HG03108 (cell line): ENCODE data around the gene RAB36.

Source experiments
- ATAC-seq: cut with Tn5 transposase; IDR thresholded peaks from one replicate; pipeline ENCODE4 v1.9.1; 2021; ENCODE audit warnings: moderate library complexity; ENCODE audit not compliant: unreplicated experiment

Gene RAB36

DNA sequence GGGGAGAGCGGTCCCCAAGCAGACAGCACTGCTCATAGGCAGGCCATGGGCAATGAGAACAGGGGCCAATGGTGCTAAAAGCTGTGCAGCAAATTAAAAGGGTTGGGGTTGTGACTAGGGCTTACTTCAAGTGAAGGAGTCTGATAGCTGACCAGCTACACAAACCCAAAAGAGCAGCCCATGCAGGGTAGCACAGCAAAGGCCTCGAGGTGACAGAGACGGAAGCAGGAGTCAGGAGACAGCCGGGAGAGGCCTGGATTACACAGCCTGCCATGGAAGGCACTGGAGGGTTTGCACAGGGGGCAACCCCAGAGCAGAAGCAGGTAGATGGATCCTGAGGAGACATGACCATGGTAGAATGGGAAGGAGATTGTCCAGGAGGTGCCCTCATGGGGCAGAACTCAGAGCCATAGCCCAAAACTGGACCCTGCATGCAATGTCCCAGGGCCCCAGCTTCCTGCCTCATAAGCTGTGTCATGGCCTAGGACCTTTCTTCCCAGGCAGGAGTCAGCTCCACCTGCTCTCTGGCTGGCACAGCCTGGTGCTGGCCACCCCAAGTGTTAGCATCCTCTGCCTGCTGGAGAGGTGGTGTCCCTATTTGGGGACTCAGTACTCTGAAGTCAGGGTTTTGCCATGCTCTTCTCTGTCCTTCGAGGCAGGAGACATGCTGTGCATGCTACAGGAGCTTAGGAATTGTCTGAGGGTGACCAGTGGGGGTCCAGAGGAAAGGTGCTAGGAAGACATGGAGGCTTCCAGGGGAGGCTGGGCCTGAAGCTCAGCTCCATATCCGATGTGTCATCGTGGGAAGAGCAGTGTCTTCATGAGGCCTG lies 36.8 kb upstream of the RAB36 start:
- no peak for ATAC-seq

DNA sequence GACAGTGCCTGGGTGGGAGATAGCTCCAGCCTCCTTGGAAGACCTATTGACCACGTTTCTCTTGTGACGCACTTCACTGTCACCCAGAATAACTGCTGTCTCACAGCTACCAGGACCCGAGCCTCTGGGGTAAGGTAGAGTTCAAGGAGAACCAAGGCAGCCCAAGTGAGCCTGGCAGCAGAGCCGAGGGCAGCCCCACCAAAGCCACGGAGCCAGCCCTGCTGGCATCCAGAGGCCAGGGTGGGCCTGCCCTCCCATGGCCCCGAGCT lies 36.3 kb upstream of the RAB36 start:
- ATAC-seq = no peak

DNA sequence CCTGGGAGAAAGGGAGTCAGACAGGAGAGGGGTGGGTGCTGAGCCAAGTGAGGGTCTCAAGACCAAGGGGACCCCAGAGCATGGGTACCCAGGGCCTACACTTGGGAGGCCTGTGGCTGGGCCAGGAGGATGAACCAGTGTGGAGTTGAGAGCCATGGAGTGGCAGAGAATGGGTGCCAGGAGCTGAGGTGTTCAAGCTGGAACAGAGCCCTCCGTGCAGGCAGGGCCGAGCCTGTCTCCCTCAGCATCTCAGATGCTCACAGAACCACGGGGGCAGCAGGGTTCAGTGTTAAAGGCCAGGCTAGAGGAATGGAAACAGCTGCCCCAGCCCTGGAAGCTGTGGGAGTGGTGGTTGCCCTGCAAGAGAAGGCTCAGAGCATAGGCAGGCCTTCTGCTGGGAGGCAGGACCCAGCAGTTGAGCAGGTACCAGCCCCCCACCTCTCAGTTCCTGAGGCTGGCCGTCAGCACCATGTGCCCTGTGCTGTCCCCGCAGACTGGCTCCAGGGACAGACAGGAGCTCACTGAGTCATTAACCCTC lies 35.8 kb upstream of the RAB36 start:
- no peak for ATAC-seq

DNA sequence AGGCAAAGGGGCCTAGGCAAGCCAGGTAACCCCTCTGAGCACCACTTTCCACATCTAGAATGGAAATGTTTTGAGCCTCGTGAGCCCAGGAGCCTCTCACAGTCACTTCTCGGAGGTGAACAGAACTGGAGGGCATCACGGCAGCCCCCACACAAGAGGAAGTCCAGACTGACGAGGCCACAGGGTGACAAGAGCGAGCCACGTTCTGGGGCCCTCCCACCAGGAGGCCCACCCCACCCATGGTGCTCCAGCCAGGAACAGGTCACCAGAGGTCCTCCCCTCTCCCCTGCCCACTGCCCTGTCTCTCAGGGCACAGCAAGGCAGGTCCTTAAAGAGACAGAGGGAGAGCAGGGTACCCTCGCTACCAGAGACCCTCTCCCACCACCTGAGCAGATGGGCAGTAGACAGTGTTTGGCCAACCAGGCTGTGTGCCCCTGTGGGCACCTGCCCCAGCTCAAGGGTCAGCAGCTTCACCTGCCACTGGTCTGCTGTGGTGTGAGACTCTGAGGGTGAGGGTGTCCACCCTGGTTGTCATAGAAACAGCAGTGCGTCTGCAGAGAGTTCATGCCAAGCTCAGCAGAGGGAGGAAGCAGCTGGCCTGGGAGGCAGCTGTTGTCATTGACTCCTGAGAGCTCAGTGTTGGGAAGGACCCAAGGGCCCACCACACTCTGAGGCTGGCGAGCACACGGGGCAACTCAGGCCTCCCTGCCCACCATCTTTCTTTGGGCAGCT lies 34.9 kb upstream of the RAB36 start:
- ATAC-seq = no peak

DNA sequence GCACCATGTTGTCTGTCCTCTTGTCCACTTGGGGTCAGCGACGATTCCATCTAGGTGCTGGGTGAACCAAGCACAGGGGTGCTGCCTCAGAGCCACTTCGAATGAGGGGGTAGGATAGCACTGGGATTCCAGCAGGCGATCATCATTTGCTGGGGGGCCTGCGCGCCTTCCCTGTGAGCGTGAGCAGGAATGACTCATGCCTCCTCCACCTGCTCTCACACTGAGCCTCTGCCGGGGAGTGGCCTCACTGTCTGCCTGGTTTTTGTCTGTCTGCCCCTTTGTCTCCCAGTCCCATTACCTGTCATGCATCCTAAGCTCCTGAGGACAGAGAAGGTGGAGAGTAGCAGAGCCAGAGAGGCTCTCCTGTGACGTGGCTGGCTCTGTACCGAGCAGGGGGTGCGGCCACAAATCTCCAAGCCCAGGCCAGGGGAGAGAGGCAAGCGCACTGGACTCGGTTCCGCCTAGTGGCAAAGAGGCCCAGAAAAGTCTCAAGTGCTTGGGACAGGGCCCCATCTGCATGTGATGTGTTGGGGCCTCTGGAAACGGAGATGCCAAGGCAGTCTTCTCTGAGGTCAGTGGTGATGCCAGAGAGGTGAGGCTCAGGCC lies 34.3 kb upstream of the RAB36 start:
- no peak for ATAC-seq

DNA sequence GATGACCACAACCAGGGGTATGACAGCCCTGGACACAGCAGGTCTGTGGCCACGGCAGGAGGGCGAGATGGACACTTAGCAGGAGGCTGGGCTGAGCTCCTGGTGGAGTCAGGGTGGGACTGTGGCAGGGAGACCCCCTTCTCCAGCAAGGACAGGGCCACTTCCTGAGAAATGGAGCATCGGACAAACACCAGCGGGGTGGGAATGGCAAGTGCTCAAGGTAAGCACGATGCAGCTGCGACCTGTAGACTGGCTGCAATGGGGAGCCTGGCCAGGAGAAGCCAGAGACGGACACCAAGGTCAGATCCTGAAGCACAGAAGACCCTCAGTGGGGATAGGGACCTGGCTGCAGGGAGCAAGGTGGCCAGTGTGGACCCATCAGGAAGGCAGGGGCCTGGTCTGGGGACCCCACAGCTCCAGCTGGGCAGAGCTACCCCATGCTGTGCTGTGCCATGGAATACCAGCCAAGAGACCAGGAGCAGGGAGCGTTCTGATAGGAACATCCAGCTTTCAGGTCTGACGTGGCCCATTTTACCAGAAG lies 32.7 kb upstream of the RAB36 start:
- no peak for ATAC-seq

DNA sequence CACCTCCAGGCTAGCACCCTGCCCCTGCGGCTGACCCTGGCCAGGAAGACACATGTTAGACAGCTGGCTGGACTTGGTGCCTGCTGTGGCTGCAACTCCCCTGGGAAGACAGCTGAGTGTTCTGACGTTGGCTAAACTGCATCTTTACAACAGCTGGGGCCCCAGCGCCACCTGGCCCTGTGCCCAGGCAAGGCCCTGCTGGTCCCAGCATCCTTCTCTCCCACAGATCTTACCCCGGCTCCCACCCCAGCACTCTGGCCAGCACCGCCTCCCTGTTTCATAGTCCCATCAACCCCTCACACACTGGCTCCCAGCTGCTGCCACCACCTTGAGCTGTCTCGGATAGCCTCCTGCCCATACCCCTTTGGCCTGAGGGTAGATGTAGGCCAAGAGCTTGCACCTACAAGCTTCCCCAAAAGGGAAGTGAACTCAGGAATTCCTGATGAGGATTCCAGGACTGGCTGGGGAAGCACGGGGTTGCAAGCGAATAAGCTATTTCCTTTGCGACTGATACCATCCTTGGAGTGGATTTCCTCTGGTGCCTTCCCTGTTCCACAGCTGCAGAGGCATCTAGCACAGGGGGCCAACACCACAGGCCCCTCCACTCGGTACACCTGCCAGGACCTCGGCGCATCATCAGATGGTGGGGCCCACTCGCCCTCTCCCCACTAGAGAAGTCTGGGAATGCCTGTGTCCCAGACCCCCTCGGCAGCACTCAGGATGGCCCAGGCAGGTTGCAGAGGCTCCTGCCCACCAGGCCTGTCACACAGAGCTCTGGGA lies 32.0 kb upstream of the RAB36 start:
- ATAC-seq = no peak

DNA sequence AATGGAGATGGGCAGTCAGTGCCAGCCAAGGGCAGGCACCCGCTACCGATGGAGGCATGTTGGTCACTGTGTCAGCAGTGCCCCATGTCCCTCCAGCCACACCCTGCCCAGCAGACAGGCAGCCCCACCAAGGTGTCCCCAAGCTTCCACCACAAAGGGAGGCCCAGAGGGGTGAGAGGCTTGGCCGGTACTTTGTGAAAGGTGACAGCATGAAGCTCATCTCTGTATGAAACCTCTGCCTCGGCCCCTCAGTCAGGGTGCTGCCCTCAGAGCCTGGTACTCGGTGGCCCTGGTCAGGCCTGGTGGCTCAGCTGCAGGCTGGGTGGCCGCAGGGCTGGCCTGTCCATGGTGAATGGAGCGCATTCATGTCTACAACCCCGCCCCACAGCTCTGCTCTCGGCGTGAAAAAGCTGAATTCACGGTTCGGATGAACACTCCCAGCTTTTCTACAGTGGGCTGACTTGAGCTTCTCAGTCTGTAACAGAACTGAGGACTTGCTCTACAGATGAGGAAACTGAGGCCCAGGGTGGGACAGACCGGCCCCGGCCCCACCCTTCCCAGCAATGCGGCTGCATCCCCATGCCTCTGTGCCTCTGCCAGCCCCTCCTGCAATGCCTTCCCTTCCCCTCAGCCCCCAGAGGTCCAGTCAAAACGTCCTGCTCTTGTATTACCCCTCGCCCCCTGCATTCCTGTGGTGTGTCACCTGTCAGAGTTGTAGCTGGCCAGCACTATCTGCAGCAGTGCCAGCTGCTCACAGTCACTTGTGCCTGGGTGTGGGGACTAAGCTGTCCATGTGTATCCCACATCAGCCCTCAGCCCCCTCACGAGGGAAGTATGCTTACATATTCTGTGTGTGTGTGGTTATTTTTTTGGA lies 31.2 kb upstream of the RAB36 start:
- no peak for ATAC-seq

DNA sequence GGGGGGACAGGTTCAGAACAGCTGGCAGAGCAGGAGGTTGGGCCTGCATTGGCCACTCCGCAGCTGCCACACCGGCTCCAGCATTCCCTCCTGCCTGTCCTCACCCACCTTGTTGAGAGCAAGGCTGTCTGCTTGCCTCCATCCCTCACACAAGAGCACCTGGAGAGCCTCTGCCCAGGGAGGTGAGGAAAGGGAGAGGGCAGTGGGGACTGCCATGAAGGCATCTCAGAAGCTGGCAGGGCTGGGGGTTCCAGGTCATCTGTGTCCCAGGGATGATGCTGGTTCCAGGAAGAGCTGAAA lies 30.6 kb upstream of the RAB36 start:
- no peak for ATAC-seq

DNA sequence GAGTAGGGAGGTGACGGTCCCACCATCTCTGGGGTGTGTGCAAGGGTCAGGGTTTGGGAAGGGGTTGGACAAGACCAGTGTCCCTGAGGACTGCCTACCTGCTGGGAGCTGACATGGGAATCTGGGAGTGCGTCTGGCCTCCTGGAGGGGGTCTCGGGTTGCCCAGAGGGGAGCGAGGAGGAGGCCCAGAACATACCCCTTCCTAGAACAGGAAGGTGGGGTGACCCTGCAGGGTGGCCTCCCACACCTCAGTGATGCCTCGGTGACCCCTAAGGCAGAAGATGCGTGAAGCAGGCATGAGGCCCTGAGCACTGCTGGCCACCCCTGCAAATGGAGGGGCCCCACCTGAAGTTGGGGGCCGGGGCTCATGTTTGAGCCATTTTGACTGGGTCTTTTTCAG lies 29.9 kb upstream of the RAB36 start:
- no peak for ATAC-seq

DNA sequence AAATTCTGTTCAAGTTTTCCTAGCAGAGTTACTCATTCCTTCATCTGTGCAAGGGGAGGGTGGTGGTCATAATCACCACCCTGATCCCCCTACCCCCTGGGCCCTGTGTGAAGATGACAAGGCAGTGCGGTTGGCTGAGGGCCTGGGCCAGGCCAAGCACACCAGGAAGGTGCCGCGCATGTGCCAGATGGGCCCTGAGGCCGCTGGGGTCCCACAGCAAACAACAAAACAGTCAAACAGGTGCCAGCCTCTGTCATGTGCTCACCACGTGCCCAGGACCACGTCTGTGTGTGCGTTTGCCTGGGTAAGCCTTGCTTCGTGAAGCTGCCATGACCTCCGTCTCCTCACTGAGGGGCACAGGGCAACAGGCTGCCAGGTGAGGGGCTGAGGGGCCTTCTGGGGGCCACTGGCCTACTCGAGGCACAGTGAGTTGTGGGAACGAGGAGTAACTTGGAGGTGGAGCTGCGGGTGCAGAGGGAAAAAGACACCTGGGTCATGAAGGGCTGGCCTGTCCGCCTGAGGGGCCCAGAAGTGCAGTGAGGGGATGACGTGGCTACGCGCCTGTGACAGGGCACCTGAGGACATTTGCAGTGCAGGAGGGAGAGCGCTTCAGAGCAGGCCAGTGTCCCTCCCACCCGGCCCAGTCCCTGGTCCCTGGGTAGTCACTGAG lies 29.3 kb upstream of the RAB36 start:
- no peak for ATAC-seq

DNA sequence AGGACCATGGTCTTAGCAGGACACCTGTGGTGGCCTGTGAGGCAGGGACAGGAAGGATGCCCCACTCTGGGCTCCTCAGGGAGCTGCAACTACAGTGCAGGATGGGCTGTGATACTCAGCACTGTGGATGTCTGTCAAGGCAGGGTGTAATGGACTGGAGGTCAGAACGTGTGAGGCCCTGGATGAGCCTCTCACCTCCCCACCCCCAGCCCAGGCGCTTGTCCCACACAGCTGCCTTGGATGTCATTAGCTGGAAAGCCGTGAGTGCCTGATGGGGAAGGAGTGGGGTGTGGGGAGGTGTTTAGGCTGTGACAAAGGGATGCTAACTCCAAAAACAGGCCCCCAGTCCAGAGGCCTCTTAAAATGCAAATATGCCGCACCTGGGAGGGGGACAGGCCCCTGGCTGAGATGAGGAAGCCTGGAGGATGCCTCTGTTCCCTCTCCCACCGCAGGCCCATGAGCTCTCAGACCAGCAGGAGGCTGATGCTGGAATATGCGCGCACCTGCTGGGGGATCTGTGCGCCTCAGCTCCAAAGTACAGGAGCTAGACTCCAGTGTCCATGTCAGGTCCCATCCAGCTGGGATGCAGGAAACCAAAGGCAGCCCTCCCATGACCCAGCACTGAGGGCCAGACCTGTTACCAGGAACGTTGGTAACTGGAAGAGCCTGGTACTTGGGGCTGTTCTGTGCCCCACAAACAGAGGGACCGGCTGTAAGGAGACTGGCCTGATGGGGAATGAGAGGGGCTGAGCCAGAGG lies 28.6 kb upstream of the RAB36 start:
- no peak for ATAC-seq

DNA sequence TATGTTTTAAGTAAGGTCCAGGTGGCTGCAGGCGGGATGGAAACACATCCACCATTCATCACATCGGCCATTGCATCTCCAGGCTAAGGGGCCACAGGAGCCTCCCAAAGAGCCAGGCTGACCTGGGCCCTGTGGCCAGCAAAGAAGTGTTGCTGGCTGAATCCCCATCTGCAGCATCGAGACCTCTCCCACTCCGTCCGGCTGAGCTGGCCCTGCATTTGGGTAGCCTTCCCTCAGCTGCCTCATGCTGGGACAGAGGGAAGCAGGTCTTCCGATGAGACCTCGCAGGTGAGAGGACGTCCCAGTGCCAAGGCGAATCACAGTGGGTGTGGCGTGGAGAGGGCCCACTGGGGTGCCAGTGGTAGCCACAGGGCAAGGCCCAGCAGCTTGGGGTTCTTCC lies 28.0 kb upstream of the RAB36 start:
- ATAC-seq = no peak

DNA sequence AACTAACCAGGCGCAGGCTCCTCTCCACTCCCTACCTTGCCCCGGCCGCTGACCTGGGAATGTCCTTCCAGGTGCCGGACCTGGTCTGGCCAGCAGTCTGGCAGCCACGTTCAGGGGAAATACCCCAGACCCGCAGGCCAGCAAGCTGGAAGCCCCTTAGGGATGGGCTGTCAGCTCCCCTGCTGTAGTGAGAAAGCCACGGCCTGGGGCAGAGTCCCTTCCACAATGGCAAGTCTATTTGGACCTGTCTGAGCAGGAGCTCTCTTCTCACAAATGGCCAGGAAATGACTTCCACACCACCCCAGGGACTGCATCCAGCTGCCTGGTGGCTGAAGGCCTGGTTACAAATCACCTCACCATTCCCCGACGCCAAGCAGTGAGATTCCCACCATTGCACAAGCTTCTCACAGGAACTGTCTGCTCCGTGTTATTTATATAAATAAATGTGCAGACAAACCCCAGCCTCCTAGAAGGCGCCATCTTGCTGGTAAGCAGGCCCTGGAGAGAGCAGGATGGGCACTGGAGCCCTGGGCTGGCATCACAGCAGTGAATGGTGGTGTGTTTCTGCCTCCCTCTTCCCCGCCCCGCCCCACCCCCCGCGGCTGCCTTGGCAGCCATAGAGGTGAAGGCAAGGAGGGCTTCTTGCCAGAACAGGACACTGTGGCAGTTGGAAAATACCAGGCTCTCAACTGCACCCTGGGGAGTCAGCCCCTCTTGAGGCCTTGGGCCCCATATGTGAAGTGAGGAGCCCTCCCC lies 27.2 kb upstream of the RAB36 start:
- ATAC-seq = no peak

DNA sequence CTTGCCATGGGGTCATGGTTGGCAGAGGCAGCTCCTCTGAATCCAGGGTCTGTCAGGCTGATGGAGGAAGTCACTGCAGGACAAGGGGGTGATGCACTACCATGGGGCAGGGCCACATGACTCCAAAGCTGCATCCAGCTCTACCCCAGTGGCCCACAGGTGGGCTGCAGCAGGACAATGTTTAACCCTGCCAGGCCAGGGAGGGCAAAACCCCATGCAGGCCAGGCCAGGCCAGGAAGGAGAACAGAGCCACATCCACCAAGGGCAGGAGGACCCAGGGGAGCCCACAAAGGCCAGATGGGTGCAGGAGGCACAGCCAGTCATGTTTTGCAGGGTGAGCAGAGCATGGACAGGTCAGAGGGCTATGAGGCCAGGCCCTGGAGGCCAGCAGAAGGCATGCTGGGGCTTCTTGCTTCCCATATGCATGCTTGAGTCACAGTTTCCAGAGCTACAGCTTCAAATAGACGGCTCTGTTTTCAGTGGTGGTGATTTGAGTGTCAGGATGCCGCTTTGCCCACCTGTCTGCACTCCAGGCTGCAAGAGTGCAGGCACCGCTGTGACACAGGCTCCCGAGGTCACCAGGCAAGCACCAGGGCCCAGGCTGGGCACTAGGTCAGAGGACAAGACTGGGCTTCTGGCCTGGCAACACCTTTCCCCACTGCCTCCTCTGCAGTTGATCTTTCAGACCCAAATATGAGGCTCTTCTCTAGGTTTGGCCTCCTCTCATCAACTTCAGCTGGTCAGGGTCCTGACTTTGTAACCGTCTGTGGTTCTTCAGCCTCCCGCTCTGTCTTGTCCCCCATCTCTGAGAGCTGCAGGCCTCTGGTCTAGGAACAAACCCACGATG lies 26.4 kb upstream of the RAB36 start:
- no peak for ATAC-seq

DNA sequence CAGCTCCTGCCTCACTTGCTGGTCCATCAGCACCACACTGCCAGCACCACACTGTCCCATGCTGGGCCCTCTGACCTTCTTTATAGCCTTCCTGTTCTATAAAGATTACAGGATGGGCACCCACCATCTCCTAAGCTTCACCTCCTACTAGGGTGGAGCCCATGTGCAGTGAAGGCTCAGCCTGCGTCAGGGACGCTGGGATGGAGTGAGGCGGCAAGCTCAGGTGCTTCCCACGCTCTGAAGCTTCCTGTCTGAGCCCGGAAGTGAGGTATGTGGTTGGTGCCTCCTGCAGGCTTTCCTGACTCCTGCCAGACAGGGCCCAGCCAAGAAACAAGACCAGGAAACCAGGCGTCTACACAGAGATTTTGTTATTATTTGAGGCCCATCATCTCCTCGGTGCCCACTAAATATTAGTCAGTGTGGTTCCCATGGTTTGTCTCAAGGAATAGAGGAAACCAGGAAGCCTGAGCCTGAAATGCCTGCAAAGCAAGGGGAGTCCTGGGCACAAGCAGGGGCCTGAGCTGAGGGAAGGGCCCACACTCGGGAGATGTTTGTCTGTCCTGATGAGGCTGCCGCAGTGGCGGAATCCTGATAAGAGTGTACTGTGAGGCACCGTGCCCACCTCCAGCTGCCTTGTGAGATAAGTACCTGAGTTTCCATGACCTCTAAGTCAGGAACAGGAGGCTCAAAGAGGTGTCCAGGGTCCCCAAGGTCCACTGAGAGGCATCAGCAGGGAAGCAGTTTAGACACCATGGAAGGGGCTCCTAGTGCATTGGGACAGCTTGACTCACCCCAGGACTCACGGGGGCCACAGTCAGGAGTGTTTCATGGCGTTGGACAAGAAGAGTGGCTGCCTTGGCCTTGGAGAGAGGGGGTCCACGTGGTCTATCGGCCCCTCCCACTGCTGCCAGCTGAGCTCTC lies 25.5 kb upstream of the RAB36 start:
- no peak for ATAC-seq
